Measurements from ENCODE around the gene PGAM2.
"Not testable (repeated sequence)": the region's sequence is repeated elsewhere in the genome, so short reads cannot be mapped to it uniquely, and the experiment has no call there.

GRCh38 chr7:44022069-44022468, 43.3 kb downstream of the PGAM2 start:
- TF ChIP-seq CTCF, POLR2AphosphoS5 (IDR thresholded peaks at IDR 0.05): not testable (repeated sequence)

All from prostate gland (tissue), 2 donors.